CD4-positive, CD25-positive, alpha-beta regulatory T cell (primary cell): Measurements from ENCODE around the gene DPH2. TPM values are rescaled to one million over a fixed set of nuclear protein-coding genes. Genes with fewer than 3 reads are reported as not detected.
A peak's percentile ranks its signal among the peaks of the same experiment; 100 is the strongest.

Experiments used
- ATAC-seq, 2 donors: fragments of 150-1000 bp; cut with Tn5 transposase; one replicate each; pipeline ENCODE4 v1.10.0; 2021; ENCODE audit warnings: low read depth in 2 of 2, moderate number of reproducible peaks in 2 of 2, moderate library complexity in 1 of 2
- DNase-seq, 3 donors: peaks; one replicate each; pipeline versions ENCODE4 v3.0.0 to v3.0.0-alpha.2; 2012 to 2022; ENCODE audit warnings: mixed read lengths in 1 of 3
- H3K27ac ChIP-seq: one replicate; pipeline ENCODE4 v1.7.0; 2013; ENCODE audit warnings: mild to moderate bottlenecking, low read length; ENCODE audit not compliant: insufficient read depth, poor library complexity, severe bottlenecking
- H3K27me3 ChIP-seq: one replicate; pipeline ENCODE4 v1.7.0; 2013; ENCODE audit warnings: low read length; ENCODE audit not compliant: control insufficient read depth, insufficient read depth
- H3K36me3 ChIP-seq: one replicate; pipeline ENCODE4 v1.7.0; 2013; ENCODE audit warnings: mild to moderate bottlenecking, low read length, moderate library complexity; ENCODE audit not compliant: control insufficient read depth, insufficient read depth
- H3K4me1 ChIP-seq: 2 replicates; pipeline ENCODE4 v1.7.0; 2013; ENCODE audit warnings: mild to moderate bottlenecking, low read length; ENCODE audit not compliant: insufficient read depth, control insufficient read depth, poor library complexity, severe bottlenecking
- H3K4me3 ChIP-seq: one replicate; pipeline ENCODE4 v1.7.0; 2013; ENCODE audit warnings: low read depth, mild to moderate bottlenecking, low read length, moderate library complexity
- H3K9me3 ChIP-seq, 2 experiments: 1 replicate in 1 of 2; 2 replicates in 1 of 2; pipeline ENCODE4 v1.7.0; 2013; ENCODE audit warnings: low read length in 2 of 2, mild to moderate bottlenecking in 1 of 2, moderate library complexity in 1 of 2; ENCODE audit not compliant: control insufficient read depth in 2 of 2
- H3K27ac Mint-ChIP-seq, 3 donors: one replicate each; pipeline ENCODE4 v1.8.0; 2020 to 2022; ENCODE audit warnings: mild to moderate bottlenecking in 3 of 3, mixed read lengths in 3 of 3, moderate library complexity in 2 of 3
- H3K27me3 Mint-ChIP-seq: one replicate; pipeline ENCODE4 v1.8.0; 2022; ENCODE audit warnings: mild to moderate bottlenecking, mixed read lengths
- H3K36me3 Mint-ChIP-seq: one replicate; pipeline ENCODE4 v1.8.0; 2020; ENCODE audit warnings: mixed read lengths
- H3K4me1 Mint-ChIP-seq, 4 donors: one replicate each; pipeline ENCODE4 v1.8.0; 2020 to 2022; ENCODE audit warnings: mixed read lengths in 4 of 4, mild to moderate bottlenecking in 1 of 4
- H3K4me3 Mint-ChIP-seq, 4 donors: one replicate each; pipeline ENCODE4 v1.8.0; 2020 to 2022; ENCODE audit warnings: mild to moderate bottlenecking in 4 of 4, mixed read lengths in 4 of 4, moderate library complexity in 3 of 4
- H3K9me3 Mint-ChIP-seq, 7 donors: one replicate each; pipeline ENCODE4 v1.8.0; 2020 to 2022; ENCODE audit warnings: mixed read lengths in 7 of 7, mild to moderate bottlenecking in 3 of 7, moderate library complexity in 2 of 7
- polyA plus RNA-seq, 4 donors: library from polyadenylated mRNA; unstranded; fragments of 300-500 nt; fragmentation: Illumina TruSeq; gene quantifications; one replicate each; pipeline ENCODE4 v1.2.3, GENCODE V29; 2021
- total RNA-seq: library from RNA; stranded (reverse); gene quantifications from one replicate; pipeline ENCODE4 v1.2.3, GENCODE V29; 2022

Gene DPH2
- total and polyA plus RNA-seq, 5 donors from 2014 or later, result 17.2 to 25.0 (median 18.9) TPM

DNA sequence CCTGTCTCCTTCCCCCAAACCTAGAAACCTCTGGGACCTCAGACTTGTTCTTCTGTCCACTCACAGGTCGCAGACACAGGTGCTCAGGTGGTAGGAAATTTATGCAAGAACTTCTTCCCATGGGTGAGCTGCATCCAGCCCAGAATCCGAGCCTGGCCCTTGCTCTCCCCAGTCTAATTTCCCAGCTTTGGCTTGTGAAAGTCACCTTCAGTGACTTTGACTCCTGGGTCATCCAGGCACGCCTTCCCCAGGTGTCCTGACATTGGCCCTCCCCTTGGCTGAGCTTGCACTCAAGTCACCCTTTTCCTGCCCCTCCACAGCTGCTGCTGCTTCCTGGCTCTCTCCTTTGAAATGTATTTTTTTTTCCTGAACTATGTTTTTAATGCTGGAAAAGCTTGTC lies 16.4 kb upstream of the DPH2 start:
- Mint-ChIP-seq H3K36me3 (peaks cover 28% of the 10 kb centered on the region), H3K4me3 (no peak overlapping the region), H3K27me3 (no peaks in the 10 kb centered on the region), H3K9me3 (no peaks in the 10 kb centered on the region), H3K27ac (no peak overlapping the region), H3K4me1 (peaks cover 8 to 28% (median 17%) of the 10 kb centered on the region in 4 donors)
- peaks cover 21% of the 10 kb centered on the region for H3K36me3 ChIP-seq
- no peak overlapping the region for H3K27ac ChIP-seq
- no peaks in the 10 kb centered on the region for H3K9me3 ChIP-seq
- ATAC-seq (no peak), DNase-seq (no peak)
- H3K27me3 ChIP-seq, result no peaks in the 10 kb centered on the region
- H3K4me1 ChIP-seq, result no peaks in the 10 kb centered on the region
- no peak overlapping the region for H3K4me3 ChIP-seq

DNA sequence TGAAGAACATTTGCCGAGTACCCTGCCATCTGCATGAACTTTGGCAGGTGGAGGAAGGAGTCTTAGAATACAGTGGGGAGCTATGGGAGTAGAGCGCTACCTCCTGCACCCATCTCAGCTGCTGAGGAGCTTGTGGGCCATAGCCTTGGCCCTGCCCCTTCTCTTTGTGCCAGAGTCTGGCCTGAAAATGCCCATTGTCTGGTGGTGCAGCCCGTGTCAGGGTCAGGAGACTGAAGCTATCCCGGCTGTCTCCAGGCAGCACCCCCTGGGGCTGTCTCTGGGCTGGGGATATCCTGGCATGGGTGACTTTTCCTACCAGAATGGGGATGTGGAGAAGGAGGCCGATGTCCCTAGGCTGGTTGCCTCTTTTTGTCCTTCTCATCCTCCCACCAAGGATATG lies 15.8 kb upstream of the DPH2 start:
- Histone ChIP-seq H3K4me1 (no peaks in the 10 kb centered on the region), H3K27me3 (no peaks in the 10 kb centered on the region), H3K9me3 (no peaks in the 10 kb centered on the region), H3K27ac (no peak overlapping the region), H3K4me3 (no peak overlapping the region), H3K36me3 (peaks cover 26% of the 10 kb centered on the region)
- Mint-ChIP-seq H3K27ac (peak overlapping the region in 1 of 3 donors; percentile 50), H3K9me3 (no peaks in the 10 kb centered on the region), H3K4me3 (no peak overlapping the region), H3K36me3 (peaks cover 33% of the 10 kb centered on the region), H3K27me3 (no peaks in the 10 kb centered on the region), H3K4me1 (peaks cover 8 to 21% (median 13%) of the 10 kb centered on the region in 4 donors)
- no peak for ATAC-seq
- DNase-seq, result no peak

DNA sequence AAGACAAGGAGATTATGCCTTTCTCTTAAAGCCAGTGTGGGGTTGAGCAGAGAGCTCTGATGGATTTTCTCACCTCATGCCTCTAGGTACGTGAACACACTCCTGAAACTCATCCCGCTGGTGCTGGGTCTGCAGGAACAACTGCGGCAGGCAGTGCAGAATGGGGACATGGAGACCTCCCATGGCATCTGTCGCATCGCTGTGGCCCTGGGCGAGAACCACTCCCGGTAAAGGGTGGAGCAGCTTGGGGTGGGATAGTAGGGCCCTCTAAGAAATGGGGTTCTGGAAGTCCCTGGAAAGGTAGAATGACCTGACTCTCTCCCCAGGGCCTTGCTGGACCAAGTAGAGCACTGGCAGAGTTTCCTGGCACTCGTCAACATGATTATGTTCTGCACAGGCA lies 13.6 kb upstream of the DPH2 start:
- Mint-ChIP-seq H3K4me1 (peaks cover 1 to 9% (median 6%) of the 10 kb centered on the region in 4 donors), H3K36me3 (peaks cover 29% of the 10 kb centered on the region), H3K4me3 (no peak overlapping the region), H3K9me3 (no peaks in the 10 kb centered on the region), H3K27ac (no peak overlapping the region), H3K27me3 (no peaks in the 10 kb centered on the region)
- ATAC-seq (no peak), DNase-seq (no peak)
- H3K27me3 ChIP-seq, result no peaks in the 10 kb centered on the region
- H3K27ac ChIP-seq, result no peak overlapping the region
- no peaks in the 10 kb centered on the region for H3K9me3 ChIP-seq
- peaks cover 27% of the 10 kb centered on the region for H3K36me3 ChIP-seq
- H3K4me1 ChIP-seq, result no peaks in the 10 kb centered on the region
- H3K4me3 ChIP-seq, result no peak overlapping the region

DNA sequence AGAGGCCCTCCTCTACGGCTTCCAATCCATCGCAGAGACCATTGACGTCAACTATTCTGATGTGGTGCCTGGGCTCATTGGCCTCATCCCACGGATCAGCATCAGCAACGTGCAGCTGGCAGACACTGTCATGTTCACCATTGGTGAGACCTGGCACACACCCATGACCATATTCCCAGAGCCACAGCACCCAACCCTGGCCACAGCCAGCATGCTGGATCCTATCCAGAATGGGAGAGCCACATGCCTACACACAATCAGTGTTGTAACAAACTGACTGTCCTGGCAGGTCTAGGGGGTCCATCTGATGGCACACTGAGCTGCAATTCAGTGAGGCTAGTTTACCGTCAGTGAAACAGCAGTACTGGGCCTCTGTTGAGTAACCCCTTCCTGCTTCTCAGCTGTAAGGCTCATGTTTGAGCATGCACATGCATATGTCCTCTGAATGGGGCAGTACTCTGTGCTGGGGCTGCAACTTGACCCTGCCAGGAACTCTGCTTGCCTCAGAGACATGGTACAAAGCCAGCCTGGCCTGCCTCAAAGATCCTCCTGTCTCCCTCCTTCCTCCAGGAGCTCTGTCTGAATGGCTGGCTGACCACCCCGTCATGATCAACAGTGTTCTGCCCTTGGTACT lies 12.3 kb upstream of the DPH2 start:
- no peaks in the 10 kb centered on the region for H3K9me3 ChIP-seq
- H3K36me3 ChIP-seq, result peaks cover 27% of the 10 kb centered on the region
- Mint-ChIP-seq H3K36me3 (peaks cover 31% of the 10 kb centered on the region), H3K27ac (peak overlapping the region in 1 of 3 donors; percentile 42), H3K27me3 (no peaks in the 10 kb centered on the region), H3K9me3 (no peaks in the 10 kb centered on the region), H3K4me3 (peak overlapping the region in 1 of 4 donors; percentile 27), H3K4me1 (peaks cover 0 to 8% (median 2%) of the 10 kb centered on the region in 4 donors)
- no peaks in the 10 kb centered on the region for H3K27me3 ChIP-seq
- H3K27ac ChIP-seq, result no peak overlapping the region
- no peak overlapping the region for H3K4me3 ChIP-seq
- DNase-seq (no peak), ATAC-seq (no peak)
- H3K4me1 ChIP-seq, result no peaks in the 10 kb centered on the region

DNA sequence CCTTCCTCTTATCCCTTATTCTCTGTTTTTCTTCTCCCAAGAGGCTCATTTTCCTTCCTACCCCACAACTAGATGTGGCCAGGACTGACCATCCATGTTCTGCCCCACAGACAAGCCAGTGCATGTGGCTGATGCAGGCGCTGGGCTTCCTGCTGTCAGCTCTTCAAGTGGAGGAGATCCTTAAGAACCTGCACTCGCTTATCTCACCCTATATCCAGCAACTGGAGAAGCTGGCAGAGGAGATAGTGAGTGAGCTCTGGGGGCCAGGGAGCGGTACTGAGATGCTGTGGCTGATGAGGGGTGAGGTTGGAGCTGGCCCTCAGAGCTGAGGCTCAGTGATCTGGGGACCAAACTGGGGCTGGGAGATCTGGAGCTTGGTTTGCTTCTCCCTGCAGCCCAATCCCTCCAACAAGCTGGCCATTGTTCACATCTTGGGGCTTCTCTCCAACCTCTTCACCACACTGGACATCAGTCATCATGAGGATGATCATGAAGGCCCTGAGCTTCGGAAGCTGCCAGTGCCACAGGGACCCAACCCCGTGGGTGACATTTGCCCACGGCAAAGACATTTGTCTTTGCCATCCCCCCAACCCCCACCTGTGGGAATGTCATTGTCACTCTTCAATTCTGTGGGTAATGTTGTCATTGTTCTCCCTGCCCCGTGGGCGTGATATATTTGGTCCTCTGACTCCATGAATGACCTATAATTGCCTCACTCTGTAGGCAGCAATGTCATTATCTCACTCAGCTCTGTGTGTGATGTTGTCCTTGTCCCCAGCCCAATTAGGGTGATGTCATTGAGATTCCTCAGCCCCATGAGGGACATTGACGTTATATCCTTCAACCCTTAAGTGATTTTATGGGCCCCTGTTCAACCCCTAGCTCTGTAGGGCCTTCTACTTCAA lies 11.2 kb upstream of the DPH2 start:
- H3K9me3 Mint-ChIP-seq, result no peaks in the 10 kb centered on the region
- H3K4me1 ChIP-seq, result no peaks in the 10 kb centered on the region
- peaks cover 32% of the 10 kb centered on the region for H3K36me3 Mint-ChIP-seq
- no peak for ATAC-seq
- H3K4me1 Mint-ChIP-seq, result peaks cover 0 to 8% (median 2%) of the 10 kb centered on the region in 4 donors
- DNase-seq, result no peak
- H3K36me3 ChIP-seq, result peaks cover 32% of the 10 kb centered on the region
- H3K9me3 ChIP-seq, result no peaks in the 10 kb centered on the region
- H3K27me3 Mint-ChIP-seq, result no peaks in the 10 kb centered on the region
- no peak overlapping the region for H3K27ac ChIP-seq
- peak overlapping the region in 1 of 4 donors; percentile 27 for H3K4me3 Mint-ChIP-seq
- H3K4me3 ChIP-seq, result no peak overlapping the region
- H3K27me3 ChIP-seq, result no peaks in the 10 kb centered on the region
- no peak overlapping the region for H3K27ac Mint-ChIP-seq

DNA sequence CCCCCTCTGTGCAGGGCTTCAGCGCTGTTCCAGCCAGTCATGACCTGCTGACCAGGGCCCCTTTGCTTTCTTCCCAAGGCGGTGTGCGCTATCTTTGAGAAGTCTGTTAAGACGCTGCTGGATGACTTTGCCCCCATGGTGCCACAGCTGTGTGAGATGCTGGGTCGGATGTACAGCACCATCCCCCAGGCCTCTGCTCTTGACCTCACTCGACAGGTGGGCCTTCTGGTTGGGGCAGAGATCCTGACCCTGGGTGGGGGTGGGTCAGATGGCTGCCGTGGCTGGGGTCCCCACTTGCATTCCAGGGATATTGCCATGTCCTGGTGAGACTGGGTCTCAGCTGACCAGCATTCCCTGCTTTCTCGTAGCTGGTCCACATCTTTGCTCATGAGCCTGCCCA lies 9.0 kb upstream of the DPH2 start:
- Histone ChIP-seq H3K27ac (no peak overlapping the region), H3K27me3 (no peaks in the 10 kb centered on the region), H3K9me3 (no peaks in the 10 kb centered on the region), H3K36me3 (peaks cover 32% of the 10 kb centered on the region), H3K4me3 (no peak overlapping the region), H3K4me1 (no peaks in the 10 kb centered on the region)
- H3K9me3 Mint-ChIP-seq, result no peaks in the 10 kb centered on the region
- no peaks in the 10 kb centered on the region for H3K4me1 Mint-ChIP-seq
- no peak overlapping the region for H3K4me3 Mint-ChIP-seq
- peaks cover 32% of the 10 kb centered on the region for H3K36me3 Mint-ChIP-seq
- no peaks in the 10 kb centered on the region for H3K27me3 Mint-ChIP-seq
- no peak for ATAC-seq
- no peak for DNase-seq
- no peak overlapping the region for H3K27ac Mint-ChIP-seq

DNA sequence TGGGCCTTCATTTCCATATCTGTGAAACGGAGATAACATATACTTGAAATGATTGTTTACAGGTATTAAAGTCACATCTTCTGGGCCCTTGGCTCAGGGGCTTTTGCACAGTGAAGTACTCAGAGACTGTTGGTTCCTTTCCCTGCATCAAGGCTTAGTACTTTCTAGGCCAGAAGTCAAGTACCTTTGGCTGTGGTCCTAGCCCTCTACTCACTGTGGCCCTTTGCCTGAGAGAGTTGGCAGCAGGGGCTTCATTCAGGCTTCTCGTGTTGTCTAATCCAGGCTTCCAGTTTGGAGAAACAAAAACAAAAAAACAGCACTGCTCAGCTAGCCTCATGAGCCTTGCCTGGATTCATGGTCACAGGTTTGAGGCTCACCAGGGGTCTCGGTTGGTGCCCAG lies 8.1 kb upstream of the DPH2 start:
- no peaks in the 10 kb centered on the region for H3K4me1 ChIP-seq

More for the DNA sequence above, 8.1 kb upstream of the DPH2 start:
- no peak overlapping the region for H3K4me3 ChIP-seq
- peaks cover 30% of the 10 kb centered on the region for H3K36me3 ChIP-seq
- H3K4me1 Mint-ChIP-seq, result no peaks in the 10 kb centered on the region
- H3K27me3 ChIP-seq, result no peaks in the 10 kb centered on the region
- no peak for DNase-seq
- H3K9me3 ChIP-seq, result no peaks in the 10 kb centered on the region
- no peaks in the 10 kb centered on the region for H3K27me3 Mint-ChIP-seq
- H3K9me3 Mint-ChIP-seq, result no peaks in the 10 kb centered on the region
- H3K4me3 Mint-ChIP-seq, result no peak overlapping the region
- no peak for ATAC-seq
- H3K36me3 Mint-ChIP-seq, result peaks cover 34% of the 10 kb centered on the region
- H3K27ac Mint-ChIP-seq, result no peak overlapping the region
- no peak overlapping the region for H3K27ac ChIP-seq
